ENCODE results near the gene PIK3R3. TPM values are rescaled to one million over a fixed set of nuclear protein-coding genes. Genes with fewer than 3 reads are reported as not detected.

Gene PIK3R3
- total RNA-seq, 1 experiment from 2014 or later, result 1.6 TPM

DNA sequence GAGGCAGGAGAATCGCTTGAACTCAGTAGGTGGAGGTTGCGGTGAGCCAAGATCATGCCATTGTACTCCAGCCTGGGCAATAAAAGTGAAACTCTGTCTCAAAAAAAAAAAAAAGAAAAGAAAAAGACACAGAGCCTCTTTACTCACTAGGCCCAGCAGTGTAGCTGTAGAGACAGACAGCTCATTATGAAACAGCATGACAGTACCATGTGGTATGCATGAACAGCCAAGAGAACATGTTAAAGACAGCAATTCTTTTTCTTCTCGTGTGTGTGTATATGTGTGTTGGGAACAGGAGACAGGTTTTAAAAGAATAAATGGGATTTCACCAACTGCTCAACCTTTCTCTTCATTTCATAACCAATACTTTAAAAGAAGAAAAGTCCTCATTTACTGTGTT, 118.8 kb downstream of the PIK3R3 start (continued):
- TF ChIP-seq, protein P1, sequence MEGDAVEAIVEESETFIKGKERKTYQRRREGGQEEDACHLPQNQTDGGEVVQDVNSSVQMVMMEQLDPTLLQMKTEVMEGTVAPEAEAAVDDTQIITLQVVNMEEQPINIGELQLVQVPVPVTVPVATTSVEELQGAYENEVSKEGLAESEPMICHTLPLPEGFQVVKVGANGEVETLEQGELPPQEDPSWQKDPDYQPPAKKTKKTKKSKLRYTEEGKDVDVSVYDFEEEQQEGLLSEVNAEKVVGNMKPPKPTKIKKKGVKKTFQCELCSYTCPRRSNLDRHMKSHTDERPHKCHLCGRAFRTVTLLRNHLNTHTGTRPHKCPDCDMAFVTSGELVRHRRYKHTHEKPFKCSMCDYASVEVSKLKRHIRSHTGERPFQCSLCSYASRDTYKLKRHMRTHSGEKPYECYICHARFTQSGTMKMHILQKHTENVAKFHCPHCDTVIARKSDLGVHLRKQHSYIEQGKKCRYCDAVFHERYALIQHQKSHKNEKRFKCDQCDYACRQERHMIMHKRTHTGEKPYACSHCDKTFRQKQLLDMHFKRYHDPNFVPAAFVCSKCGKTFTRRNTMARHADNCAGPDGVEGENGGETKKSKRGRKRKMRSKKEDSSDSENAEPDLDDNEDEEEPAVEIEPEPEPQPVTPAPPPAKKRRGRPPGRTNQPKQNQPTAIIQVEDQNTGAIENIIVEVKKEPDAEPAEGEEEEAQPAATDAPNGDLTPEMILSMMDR (IDR thresholded peaks at IDR 0.05 in 2 of 3, conservative IDR thresholded peaks at IDR 0.05 in 1 of 3; ENCODE audit: borderline replicate concordance in 1 of 3, insufficient read depth in 1 of 3, low read depth in 2 of 3, low read length in 2 of 3), result no peak
- TF ChIP-seq SIN3A (IDR thresholded peaks at IDR 0.05; ENCODE audit: low read depth) (no peak), ELF1 (IDR thresholded peaks at IDR 0.05; ENCODE audit: borderline replicate concordance, low read depth) (no peak), EZH2 (IDR thresholded peaks at IDR 0.05) (no peak), SP1 (IDR thresholded peaks at IDR 0.05; ENCODE audit: low read depth) (no peak)
- TF ChIP-seq, protein P2, sequence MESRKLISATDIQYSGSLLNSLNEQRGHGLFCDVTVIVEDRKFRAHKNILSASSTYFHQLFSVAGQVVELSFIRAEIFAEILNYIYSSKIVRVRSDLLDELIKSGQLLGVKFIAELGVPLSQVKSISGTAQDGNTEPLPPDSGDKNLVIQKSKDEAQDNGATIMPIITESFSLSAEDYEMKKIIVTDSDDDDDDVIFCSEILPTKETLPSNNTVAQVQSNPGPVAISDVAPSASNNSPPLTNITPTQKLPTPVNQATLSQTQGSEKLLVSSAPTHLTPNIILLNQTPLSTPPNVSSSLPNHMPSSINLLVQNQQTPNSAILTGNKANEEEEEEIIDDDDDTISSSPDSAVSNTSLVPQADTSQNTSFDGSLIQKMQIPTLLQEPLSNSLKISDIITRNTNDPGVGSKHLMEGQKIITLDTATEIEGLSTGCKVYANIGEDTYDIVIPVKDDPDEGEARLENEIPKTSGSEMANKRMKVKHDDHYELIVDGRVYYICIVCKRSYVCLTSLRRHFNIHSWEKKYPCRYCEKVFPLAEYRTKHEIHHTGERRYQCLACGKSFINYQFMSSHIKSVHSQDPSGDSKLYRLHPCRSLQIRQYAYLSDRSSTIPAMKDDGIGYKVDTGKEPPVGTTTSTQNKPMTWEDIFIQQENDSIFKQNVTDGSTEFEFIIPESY (IDR thresholded peaks at IDR 0.05; ENCODE audit: extremely low read depth, insufficient replicate concordance, low read length), result no peak
- TF ChIP-seq, protein P3, sequence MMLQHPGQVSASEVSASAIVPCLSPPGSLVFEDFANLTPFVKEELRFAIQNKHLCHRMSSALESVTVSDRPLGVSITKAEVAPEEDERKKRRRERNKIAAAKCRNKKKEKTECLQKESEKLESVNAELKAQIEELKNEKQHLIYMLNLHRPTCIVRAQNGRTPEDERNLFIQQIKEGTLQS (IDR thresholded peaks at IDR 0.05), result no peak

DNA sequence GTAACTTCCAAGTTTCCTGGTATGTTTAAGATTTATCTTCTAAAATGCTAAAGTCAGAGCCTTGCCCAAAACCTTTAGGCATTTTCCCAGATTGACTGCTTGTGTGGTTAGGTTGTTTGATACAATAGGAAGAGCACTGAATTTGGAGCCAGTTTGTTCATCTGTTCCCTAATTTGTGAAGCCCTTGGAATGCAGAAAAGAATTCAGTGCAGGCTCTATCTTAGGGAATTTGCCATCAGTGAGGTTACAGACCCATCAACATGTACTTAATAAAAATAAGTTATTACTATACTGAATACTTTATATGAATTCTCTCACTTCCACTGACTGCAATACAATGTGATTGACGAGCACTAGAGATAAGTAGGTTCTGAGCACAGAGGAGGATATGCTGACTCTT, 120.2 kb downstream of the PIK3R3 start:
- no peaks in the 10 kb centered on the region for H3K79me2 ChIP-seq (ENCODE audit: insufficient read depth, low read length)
- ATAC-seq, result no peak
- H3K27me3 ChIP-seq (ENCODE audit: insufficient read depth, low read length), result no peaks in the 10 kb centered on the region
- H3K4me1 ChIP-seq (ENCODE audit: control insufficient read depth in 1 of 2, insufficient read depth in 2 of 2, low read length in 2 of 2), result no peaks in the 10 kb centered on the region
- no peaks in the 10 kb centered on the region for H3K9me2 ChIP-seq (ENCODE audit: insufficient read depth)
- H4K20me1 ChIP-seq (ENCODE audit: insufficient read depth), result no peaks in the 10 kb centered on the region
- H2AFZ ChIP-seq (ENCODE audit: low read depth, low read length, poor library complexity, severe bottlenecking), result no peak overlapping the region
- POLR2A ChIA-PET, result no interaction called here
- no peak overlapping the region for H3K4me3 ChIP-seq (replicated peaks in 1 of 2; ENCODE audit: low read depth in 1 of 2, low read length in 2 of 2)
- no peak overlapping the region for H3K9ac ChIP-seq (ENCODE audit: low read length)
- RAD21 ChIA-PET (ENCODE audit: low non-redundant PET in 1 of 2, low total read pairs in 2 of 2, uncharacterized antibody in 2 of 2, unreplicated experiment in 2 of 2), result no interaction called here
- H3K36me3 ChIP-seq (ENCODE audit: control insufficient read depth in 1 of 2, insufficient read depth in 2 of 2, low read length in 2 of 2), result peaks cover 7 to 11% of the 10 kb centered on the region in 2 experiments; a peak in 3 of 4 replicates
- CTCF ChIA-PET, result no interaction called here
- no TSS peak for BruUV-seq (replicated peaks)
- H3K9me3 ChIP-seq (ENCODE audit: control insufficient read depth in 1 of 2, insufficient read depth in 1 of 2, low read depth in 1 of 2, low read length in 2 of 2), result no peaks in the 10 kb centered on the region
- H3K27ac ChIP-seq (ENCODE audit: low read depth, low read length), result no peak overlapping the region
- no peak overlapping the region for H3K4me2 ChIP-seq (ENCODE audit: low read length)
- DNase-seq (ENCODE audit: low read depth, low spot score), result no peak
- intact Hi-C loops (cut with micrococcal nuclease), result no loop called here
- TF ChIP-seq JUND (IDR thresholded peaks at IDR 0.05) (no peak), SIN3A (IDR thresholded peaks at IDR 0.05; ENCODE audit: low read depth) (no peak), SP1 (IDR thresholded peaks at IDR 0.05; ENCODE audit: low read depth) (no peak), SRF (IDR thresholded peaks at IDR 0.05; ENCODE audit: low read depth) (no peak), FOSL1 (IDR thresholded peaks at IDR 0.05; ENCODE audit: low read depth) (no peak), EZH2 (IDR thresholded peaks at IDR 0.05) (no peak), CBX3 (IDR thresholded peaks at IDR 0.05; ENCODE audit: low read depth) (no peak)
- TF ChIP-seq, protein P4, sequence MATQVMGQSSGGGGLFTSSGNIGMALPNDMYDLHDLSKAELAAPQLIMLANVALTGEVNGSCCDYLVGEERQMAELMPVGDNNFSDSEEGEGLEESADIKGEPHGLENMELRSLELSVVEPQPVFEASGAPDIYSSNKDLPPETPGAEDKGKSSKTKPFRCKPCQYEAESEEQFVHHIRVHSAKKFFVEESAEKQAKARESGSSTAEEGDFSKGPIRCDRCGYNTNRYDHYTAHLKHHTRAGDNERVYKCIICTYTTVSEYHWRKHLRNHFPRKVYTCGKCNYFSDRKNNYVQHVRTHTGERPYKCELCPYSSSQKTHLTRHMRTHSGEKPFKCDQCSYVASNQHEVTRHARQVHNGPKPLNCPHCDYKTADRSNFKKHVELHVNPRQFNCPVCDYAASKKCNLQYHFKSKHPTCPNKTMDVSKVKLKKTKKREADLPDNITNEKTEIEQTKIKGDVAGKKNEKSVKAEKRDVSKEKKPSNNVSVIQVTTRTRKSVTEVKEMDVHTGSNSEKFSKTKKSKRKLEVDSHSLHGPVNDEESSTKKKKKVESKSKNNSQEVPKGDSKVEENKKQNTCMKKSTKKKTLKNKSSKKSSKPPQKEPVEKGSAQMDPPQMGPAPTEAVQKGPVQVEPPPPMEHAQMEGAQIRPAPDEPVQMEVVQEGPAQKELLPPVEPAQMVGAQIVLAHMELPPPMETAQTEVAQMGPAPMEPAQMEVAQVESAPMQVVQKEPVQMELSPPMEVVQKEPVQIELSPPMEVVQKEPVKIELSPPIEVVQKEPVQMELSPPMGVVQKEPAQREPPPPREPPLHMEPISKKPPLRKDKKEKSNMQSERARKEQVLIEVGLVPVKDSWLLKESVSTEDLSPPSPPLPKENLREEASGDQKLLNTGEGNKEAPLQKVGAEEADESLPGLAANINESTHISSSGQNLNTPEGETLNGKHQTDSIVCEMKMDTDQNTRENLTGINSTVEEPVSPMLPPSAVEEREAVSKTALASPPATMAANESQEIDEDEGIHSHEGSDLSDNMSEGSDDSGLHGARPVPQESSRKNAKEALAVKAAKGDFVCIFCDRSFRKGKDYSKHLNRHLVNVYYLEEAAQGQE (IDR thresholded peaks at IDR 0.05; ENCODE audit: low read depth), result no peak
- TF ChIP-seq, protein P2 (IDR thresholded peaks at IDR 0.05; ENCODE audit: extremely low read depth, insufficient replicate concordance, low read length), result no peak
